Endothelial cell of umbilical vein (primary cell): ENCODE data around the gene ZNF662.

Source experiments
- CTCF ChIP-seq, 2 donors: IDR thresholded peaks; 1 replicate in 1 of 2; 2 replicates in 1 of 2; pipeline ENCODE4 v1.5.1; 2011; ENCODE audit warnings: low read length in 2 of 2, mild to moderate bottlenecking in 2 of 2, moderate library complexity in 2 of 2, control low read depth in 1 of 2, inconsistent platforms in 1 of 2, low read depth in 1 of 2; ENCODE audit not compliant: insufficient read depth in 1 of 2; ENCODE audit errors: extremely low read depth in 1 of 2
- EZH2 ChIP-seq: IDR thresholded peaks from 2 replicates; pipeline ENCODE4 v1.6.1; 2012; ENCODE audit warnings: borderline replicate concordance, low read depth, mild to moderate bottlenecking, moderate library complexity, low read length, inconsistent platforms; ENCODE audit not compliant: severe bottlenecking
- GATA2 ChIP-seq: IDR thresholded peaks from 2 replicates; pipeline ENCODE4 v1.7.0; 2011; ENCODE audit warnings: low read depth, mild to moderate bottlenecking, moderate library complexity, mixed read lengths, low read length; ENCODE audit not compliant: insufficient read length, insufficient read depth
- JUN ChIP-seq: IDR thresholded peaks from 2 replicates; pipeline ENCODE4 v1.6.1; 2011; ENCODE audit warnings: borderline replicate concordance, low read depth; ENCODE audit not compliant: insufficient read length, insufficient read depth
- MYC ChIP-seq: IDR thresholded peaks from one replicate; pipeline ENCODE4 v1.6.1; 2011; ENCODE audit warnings: mild to moderate bottlenecking, low read depth, low read length
- POLR2A ChIP-seq: IDR thresholded peaks from 2 replicates; pipeline ENCODE4 v1.6.1; 2012; ENCODE audit warnings: low read depth, mild to moderate bottlenecking, control low read depth, low read length
- POLR2AphosphoS5 ChIP-seq: IDR thresholded peaks from 2 replicates; pipeline ENCODE4 v1.6.1; 2012; ENCODE audit warnings: low read depth, mild to moderate bottlenecking, control low read depth, low read length, moderate library complexity; ENCODE audit not compliant: insufficient read depth

DNA sequence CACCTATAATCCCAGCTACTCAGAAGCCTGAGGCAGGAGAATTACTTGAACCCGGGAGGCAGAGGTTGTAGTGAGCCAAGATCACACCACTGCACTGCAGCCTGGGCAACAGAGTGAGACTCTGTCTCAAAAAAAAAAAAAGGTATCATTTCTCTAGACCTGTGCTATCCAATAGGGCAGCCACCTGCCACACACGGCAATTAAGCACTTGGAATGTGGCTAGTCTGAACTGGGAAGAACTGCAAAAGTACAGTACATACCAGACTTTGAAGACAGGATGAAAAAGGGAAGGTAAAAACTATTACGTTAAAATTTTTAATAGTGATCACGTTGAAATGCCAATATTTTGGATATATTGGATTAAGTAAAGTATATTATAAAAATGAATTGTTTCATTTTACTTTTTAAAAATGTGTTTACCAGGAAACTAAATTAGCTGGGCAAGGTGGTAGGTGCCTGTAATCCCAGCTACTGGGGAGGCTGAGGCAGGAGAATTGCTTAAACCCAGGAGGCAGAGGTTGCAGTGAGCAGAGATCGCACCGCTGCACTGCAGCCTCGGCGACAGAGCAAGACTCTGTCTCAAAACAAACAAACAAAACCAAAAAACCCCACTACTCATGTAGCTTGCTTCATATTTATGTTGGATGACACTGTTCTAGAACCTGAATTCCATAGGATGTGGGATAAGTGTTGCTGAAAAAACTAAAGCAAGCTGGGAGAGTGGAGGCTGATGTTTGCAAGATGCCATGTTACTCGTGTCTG, 32.5 kb upstream of the ZNF662 start:
- TF ChIP-seq POLR2AphosphoS5 (no peak), CTCF (IDR thresholded peaks at IDR 0.05; ENCODE audit: extremely low read depth in 1 of 2, insufficient read depth in 1 of 2, low read depth in 1 of 2, low read length in 2 of 2) (no peak), POLR2A (no peak), GATA2 (no peak), JUN (no peak), EZH2 (no peak), MYC (no peak)
